22Rv1 (cell line): Measurements from ENCODE around the gene BPIFB4.

Source experiments
- H3K27ac ChIP-seq: fragments of 450-650 bp; 2 replicates; pipeline ENCODE4 v1.5.1; 2017
- ZFX ChIP-seq: fragments of 450-650 bp; IDR thresholded peaks from 2 replicates; pipeline ENCODE4 v1.6.1; 2017; ENCODE audit warnings: antibody characterized with exemption, borderline replicate concordance
- TF ChIP-seq, protein P1 (sequence below): fragments of 450-650 bp; IDR thresholded peaks from 2 replicates; pipeline ENCODE4 v1.5.1; 2017; ENCODE audit warnings: mild to moderate bottlenecking

Gene BPIFB4

DNA sequence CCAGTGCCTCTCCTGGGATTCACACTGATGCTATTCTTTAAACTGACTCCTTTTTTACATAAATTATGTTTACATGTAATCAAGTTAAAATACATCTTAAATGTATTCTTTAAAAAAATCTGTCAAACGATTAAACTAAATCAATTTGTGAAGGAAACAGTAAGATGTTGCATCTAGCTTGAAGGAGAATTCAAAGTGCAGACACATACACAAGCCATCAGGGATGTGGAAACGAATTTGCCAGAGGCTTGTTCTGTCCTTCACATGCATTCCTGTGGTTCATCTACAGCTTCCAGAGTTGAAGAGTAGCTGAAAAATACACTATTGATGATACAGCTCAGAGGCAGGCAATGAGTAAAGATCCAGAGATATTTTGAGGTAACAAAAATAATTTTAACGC is 33.0 kb upstream of the BPIFB4 start:
- no peak overlapping the region for H3K27ac ChIP-seq
- no peak for TF ChIP-seq ZFX
- TF ChIP-seq, protein P1, sequence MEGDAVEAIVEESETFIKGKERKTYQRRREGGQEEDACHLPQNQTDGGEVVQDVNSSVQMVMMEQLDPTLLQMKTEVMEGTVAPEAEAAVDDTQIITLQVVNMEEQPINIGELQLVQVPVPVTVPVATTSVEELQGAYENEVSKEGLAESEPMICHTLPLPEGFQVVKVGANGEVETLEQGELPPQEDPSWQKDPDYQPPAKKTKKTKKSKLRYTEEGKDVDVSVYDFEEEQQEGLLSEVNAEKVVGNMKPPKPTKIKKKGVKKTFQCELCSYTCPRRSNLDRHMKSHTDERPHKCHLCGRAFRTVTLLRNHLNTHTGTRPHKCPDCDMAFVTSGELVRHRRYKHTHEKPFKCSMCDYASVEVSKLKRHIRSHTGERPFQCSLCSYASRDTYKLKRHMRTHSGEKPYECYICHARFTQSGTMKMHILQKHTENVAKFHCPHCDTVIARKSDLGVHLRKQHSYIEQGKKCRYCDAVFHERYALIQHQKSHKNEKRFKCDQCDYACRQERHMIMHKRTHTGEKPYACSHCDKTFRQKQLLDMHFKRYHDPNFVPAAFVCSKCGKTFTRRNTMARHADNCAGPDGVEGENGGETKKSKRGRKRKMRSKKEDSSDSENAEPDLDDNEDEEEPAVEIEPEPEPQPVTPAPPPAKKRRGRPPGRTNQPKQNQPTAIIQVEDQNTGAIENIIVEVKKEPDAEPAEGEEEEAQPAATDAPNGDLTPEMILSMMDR = no peak

DNA sequence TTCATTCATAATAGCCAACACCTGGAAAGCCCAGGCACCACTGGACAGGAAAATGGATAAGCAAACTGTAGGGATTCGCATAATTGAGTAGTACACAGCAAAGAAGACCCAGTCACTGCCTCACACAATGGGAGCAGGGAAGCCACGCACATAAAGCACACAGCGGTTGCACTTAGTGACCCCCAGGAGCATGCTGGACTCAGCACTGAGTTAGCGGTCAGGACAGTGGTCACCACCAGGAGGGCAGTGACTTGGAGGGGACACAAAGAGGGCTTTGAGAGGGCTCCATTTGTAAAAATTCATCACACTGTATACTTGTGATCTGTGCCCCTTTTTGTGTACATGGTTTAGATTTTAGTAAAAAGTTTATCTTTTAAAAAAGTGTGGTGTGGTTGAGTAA is 28.1 kb upstream of the BPIFB4 start:
- no peak overlapping the region for H3K27ac ChIP-seq

DNA sequence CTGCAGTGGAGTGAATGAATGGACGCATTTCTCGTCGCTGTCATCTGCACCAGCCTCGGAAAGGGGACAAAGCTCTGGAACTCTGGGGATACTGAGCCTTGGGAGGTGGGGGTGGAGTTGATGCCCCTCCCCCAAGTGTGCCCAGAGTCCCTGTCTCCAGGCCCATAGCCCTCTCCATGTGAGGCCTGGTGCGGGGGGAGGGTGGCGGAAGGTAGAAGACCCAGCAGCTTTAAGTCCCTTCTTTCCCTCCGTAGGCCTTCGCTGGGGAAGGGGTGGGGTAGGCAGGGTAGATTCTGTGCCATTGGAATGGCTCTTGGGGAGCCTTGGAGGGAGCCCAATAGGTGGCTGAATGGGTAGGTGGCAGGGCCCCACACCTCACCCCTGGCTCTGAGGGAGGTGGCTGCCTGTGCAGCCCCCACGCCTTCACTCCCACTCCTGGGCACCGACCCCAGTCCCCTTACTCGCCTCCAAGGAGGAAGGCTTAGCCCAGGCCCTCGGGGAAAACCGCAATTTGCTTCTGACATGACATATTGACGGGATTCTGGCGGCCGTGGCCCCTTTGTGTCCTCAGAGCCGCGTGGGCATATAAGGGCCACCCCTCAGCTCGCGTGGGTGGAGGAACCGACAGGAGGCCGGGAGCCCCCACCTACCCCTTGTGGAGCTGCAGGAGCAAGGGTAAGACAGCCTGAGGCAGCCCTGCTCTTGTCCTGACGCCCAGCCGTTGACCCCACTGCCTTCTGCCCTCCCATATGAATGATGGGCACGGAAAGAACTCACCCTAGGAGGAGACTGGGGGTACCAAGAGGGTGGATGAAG is 25.9 kb upstream of the BPIFB4 start, which contains the start of gene BPIFB3:
BPIFB3 (plus strand) TSS at position 613 of the 816 bp plus-strand sequence. CDS start 1,533 bp downstream, outside the sequence.
- TF ChIP-seq, protein P1 = no peak
- no peak for TF ChIP-seq ZFX

More for the DNA sequence above, 28.1 kb upstream of the BPIFB4 start:
- TF ChIP-seq, protein P1 = no peak
- TF ChIP-seq ZFX = no peak

DNA sequence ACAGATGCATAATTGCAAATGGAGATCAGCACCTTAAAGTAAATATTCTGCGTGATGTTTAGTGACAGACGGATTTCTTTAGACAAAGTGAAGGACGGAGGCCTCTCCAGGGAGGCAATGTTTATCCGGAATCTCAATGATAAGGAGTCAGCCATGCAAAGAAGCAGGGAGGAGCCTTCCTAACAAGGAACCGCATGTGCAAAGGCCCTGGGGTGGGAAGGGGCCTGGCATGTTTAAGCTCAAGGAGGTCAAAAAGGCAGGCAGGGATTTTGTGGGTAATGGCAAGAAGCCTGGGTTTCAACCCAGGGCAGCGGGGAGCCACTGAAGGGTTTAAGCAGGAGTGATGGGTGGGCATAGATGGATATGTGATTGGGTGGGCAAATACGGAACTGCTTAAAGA is 25.1 kb upstream of the BPIFB4 start:
- TF ChIP-seq ZFX = no peak
- TF ChIP-seq, protein P1 = no peak
- no peak overlapping the region for H3K27ac ChIP-seq

More for the DNA sequence above, 25.9 kb upstream of the BPIFB4 start, which contains the start of gene BPIFB3:
- no peak within 1 kb of the TSS for H3K27ac ChIP-seq

DNA sequence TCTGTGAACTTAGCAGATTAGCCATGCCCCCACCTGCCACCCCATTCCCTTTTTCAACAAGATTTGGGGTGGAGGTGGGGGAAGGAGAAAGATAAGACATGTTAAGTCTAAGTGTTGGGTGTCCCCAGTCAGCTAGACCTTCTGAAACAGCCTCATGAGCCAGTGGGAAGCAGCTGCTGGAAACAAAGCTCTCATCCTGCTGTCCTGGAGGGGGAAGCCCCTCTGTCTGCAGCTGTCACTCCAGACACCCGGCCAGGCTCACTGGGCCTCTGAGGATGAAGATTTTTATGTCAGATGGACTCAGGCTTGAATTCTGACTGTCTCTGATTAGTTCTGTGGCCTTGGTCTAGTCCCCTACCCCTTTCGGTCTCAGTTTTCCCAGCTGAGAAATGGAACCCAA is 24.7 kb upstream of the BPIFB4 start:
- TF ChIP-seq ZFX = no peak
- TF ChIP-seq, protein P1 = no peak
- H3K27ac ChIP-seq = no peak overlapping the region

DNA sequence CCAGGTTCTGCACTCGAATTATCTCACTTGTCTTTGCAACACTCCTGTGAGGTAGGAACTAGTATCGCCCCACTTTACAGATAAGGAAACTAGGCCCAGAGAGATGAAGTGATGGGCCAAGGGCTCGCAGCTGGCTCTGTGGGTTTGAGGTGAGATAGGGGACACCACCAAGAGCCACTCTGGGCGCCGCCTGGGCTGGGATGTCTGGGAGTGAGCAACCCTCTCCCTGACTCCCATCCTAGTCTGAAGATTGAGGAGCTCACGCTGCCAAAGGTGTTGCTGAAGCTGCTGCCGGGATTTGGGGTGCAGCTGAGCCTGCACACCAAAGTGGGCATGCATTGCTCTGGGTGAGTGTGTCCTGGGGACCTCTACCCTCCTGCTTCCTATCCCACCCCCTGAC is 20.3 kb upstream of the BPIFB4 start:
- no peak overlapping the region for H3K27ac ChIP-seq
- no peak for TF ChIP-seq ZFX
- TF ChIP-seq, protein P1 = no peak

DNA sequence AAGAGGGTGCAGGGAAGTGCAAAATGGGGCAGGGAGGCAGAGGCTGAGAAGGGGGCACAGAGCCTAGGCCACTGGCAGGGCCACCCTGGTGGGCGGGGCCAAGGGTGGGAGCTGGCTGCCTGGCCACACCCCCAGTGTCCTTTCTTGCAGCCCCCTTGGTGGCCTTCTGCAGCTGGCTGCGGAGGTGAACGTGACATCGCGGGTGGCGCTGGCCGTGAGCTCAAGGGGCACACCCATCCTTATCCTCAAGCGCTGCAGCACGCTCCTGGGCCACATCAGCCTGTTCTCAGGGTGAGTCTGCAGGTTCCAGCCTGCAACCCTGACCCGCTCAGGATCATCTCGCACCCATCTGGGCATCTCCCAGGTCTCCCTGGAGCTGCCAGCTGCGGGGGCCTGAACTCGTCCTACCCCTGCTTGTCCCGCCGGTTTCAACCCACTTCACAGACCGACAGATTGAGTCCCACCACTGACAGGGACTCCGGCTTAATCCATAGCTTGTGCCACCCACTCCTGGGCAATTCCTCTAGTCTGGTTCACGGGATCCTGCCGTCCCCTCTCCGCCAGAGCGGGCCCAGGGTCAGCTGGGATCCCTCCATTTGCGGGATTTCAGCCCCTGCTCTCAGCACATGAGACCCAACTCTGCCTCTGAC is 19.6 kb upstream of the BPIFB4 start:
- H3K27ac ChIP-seq = no peak overlapping the region
- TF ChIP-seq, protein P1 = no peak
- no peak for TF ChIP-seq ZFX
